A673 (cell line): ENCODE data around the gene HERPUD2. TPM values are rescaled to one million over a fixed set of nuclear protein-coding genes. Genes with fewer than 3 reads are reported as not detected.

Experiments
- Bru-seq: library from RNA; stranded (reverse); fragments of 400-500 nt; gene quantifications from one replicate; lab custom pipeline; 2021; lab: Mats Ljungman, UMichigan
- BruChase-seq, 2 experiments: library from RNA; stranded (reverse); fragments of 400-500 nt; gene quantifications; one replicate each; lab custom pipeline; 2021; lab: Mats Ljungman, UMichigan
- BruUV-seq: library from RNA; stranded (reverse); fragments of 400-500 nt; replicated peaks from 2 replicates; lab custom pipeline; 2021; lab: Mats Ljungman, UMichigan
- CTCF ChIA-PET: fragments of 300-600 bp; sonication (Branson Sonifier 250); formaldehyde crosslinking; loops from one replicate; lab custom pipeline; 2022; ENCODE audit warnings: antibody characterized with exemption; lab: Charles Lee
- POLR2A ChIA-PET: fragments of 300-600 bp; sonication (Branson Sonifier 250); formaldehyde crosslinking; loops from one replicate; lab custom pipeline; 2022; ENCODE audit warnings: antibody characterized with exemption; ENCODE audit not compliant: low non-redundant PET; lab: Charles Lee
- DNase-seq: peaks from one replicate; pipeline ENCODE4 v3.0.0-alpha.2; 2015; ENCODE audit warnings: low spot score
- H3K27ac ChIP-seq: fragments of 200-600 bp; sonication (generic); 2 replicates; pipeline ENCODE4 v1.5.1; 2016; ENCODE audit warnings: mixed run types, low read depth, mild to moderate bottlenecking, mixed read lengths, antibody characterized with exemption, low read length; ENCODE audit not compliant: poor library complexity, severe bottlenecking
- H3K27me3 ChIP-seq: fragments of 200-600 bp; sonication (generic); replicated peaks from 2 replicates; pipeline ENCODE4 v1.6.1; 2017; ENCODE audit warnings: mixed run types, low read depth, mild to moderate bottlenecking, mixed read lengths, antibody characterized with exemption, low read length; ENCODE audit not compliant: insufficient read depth, poor library complexity
- H3K36me3 ChIP-seq: fragments of 200-600 bp; sonication (generic); 2 replicates; pipeline ENCODE4 v1.6.1; 2016; ENCODE audit warnings: mixed run types, mild to moderate bottlenecking, mixed read lengths, antibody characterized with exemption, low read length; ENCODE audit not compliant: insufficient read depth, poor library complexity, severe bottlenecking
- H3K4me1 ChIP-seq: fragments of 200-600 bp; sonication (generic); 2 replicates; pipeline ENCODE4 v1.6.1; 2017; ENCODE audit warnings: mixed run types, mild to moderate bottlenecking, mixed read lengths, antibody characterized with exemption, low read length; ENCODE audit not compliant: insufficient read depth, poor library complexity, severe bottlenecking
- H3K4me3 ChIP-seq: fragments of 200-600 bp; sonication (generic); 2 replicates; pipeline ENCODE4 v1.5.1; 2016; ENCODE audit warnings: low read depth, mixed run types, mild to moderate bottlenecking, mixed read lengths, low read length; ENCODE audit not compliant: poor library complexity, severe bottlenecking
- H3K9me3 ChIP-seq: fragments of 200-600 bp; sonication (generic); 2 replicates; pipeline ENCODE4 v1.6.1; 2016; ENCODE audit warnings: mixed run types, low read depth, mild to moderate bottlenecking, mixed read lengths, antibody characterized with exemption, low read length; ENCODE audit not compliant: poor library complexity, severe bottlenecking
- CTCF ChIP-seq: fragments of 300-800, 200-600 bp; sonication (generic); conservative IDR thresholded peaks from 2 replicates; pipeline ENCODE4 v1.5.1; 2017; ENCODE audit warnings: low read depth, mild to moderate bottlenecking, antibody characterized with exemption, low read length, moderate library complexity, mixed read lengths
- EZH2 ChIP-seq: fragments of 200-600 bp; sonication (generic); IDR thresholded peaks from 2 replicates; pipeline ENCODE4 v1.6.1; 2017; ENCODE audit warnings: borderline replicate concordance, low read depth, mild to moderate bottlenecking, mixed read lengths, antibody characterized with exemption, low read length; ENCODE audit not compliant: poor library complexity, severe bottlenecking
- intact Hi-C: fragments of 100-400 bp; cut with micrococcal nuclease; formaldehyde crosslinking; loops from one replicate; pipeline ENCODE4 v1.10.0; 2022; ENCODE audit not compliant: unreplicated experiment
- long read RNA-seq: library from polyadenylated mRNA; stranded (forward); transcript quantifications from one replicate; pipeline ENCODE4 v2.0.0, GENCODE V29; 2022
- total RNA-seq: library from RNA; stranded (reverse); gene quantifications from 2 replicates; pipeline ENCODE4 v1.2.3, GENCODE V29; 2021

Gene HERPUD2
- 23.1 and 23.3 TPM in 2 replicates for total RNA-seq
- percentile 80 among the genes with signal in this experiment for Bru-seq, nascent RNA
- BruChase-seq, experiment 1, labeled RNA remaining after a 2-hour chase = percentile 70 among the genes with signal in this experiment
- percentile 65 among the genes with signal in this experiment for BruChase-seq, experiment 2, labeled RNA remaining after a 6-hour chase
- long read RNA-seq, transcript HERPUD2-202 (8 exons, 3,057 nt) = minor isoform, 8 of 25 reads
- long read RNA-seq, transcript HERPUD2-201 (9 exons, 2,474 nt) = major isoform, 10 of 25 reads
- long read RNA-seq, partial matches to known transcripts = 2 of 25 reads
- long read RNA-seq, other reads (novel, unspliced or antisense) = 5 of 25 reads

- ChIA-PET CTCF (interaction anchor here (0.9 kb wide), 1 partner anchor 15 kb away, joined by 3 read pairs; no protein-coding TSS in a partner anchor), POLR2A (no interaction called here)
- Histone ChIP-seq H3K4me3 (peak within 1 kb of the TSS; percentile 84), H3K27ac (peak within 1 kb of the TSS; percentile 93), H3K27me3 (no peaks in the 10 kb centered on the region), H3K9me3 (no peaks in the 10 kb centered on the region), H3K4me1 (peaks cover 23% of the 10 kb centered on the region), H3K36me3 (no peaks in the 10 kb centered on the region)
- TF ChIP-seq CTCF = no peak
- TF ChIP-seq EZH2 = no peak
- no TSS peak for BruUV-seq
- peak; percentile 93 for DNase-seq
- intact Hi-C loops = no loop called here
Observed at GRCh38 chr7:35694784-35695472, at the start of gene HERPUD2. TSS of gene HERPUD2 (minus strand) at chr7:35695135. CDS start at chr7:35694330, 805 bp downstream.

- no TSS peak for BruUV-seq
- Histone ChIP-seq H3K4me1 (peaks cover 2% of the 10 kb centered on the region), H3K9me3 (no peaks in the 10 kb centered on the region), H3K27me3 (no peaks in the 10 kb centered on the region), H3K36me3 (no peaks in the 10 kb centered on the region), H3K4me3 (no peak overlapping the region), H3K27ac (no peak overlapping the region)
- no peak for TF ChIP-seq EZH2
- no peak for TF ChIP-seq CTCF
- intact Hi-C loops = no loop called here
- ChIA-PET CTCF (no interaction called here), POLR2A (no interaction called here)
- DNase-seq = no peak
Observed at GRCh38 chr7:35738889-35739288, 44.0 kb upstream of the HERPUD2 start.

GRCh38 chr7:35736725-35737124 lies 41.8 kb upstream of the HERPUD2 start:
- DNase-seq = no peak
- intact Hi-C loops = no loop called here
- no peak overlapping the region for H3K27ac ChIP-seq
- TF ChIP-seq EZH2 = no peak
- no peak for TF ChIP-seq CTCF
- no peaks in the 10 kb centered on the region for H3K36me3 ChIP-seq
- BruUV-seq = no TSS peak
- H3K9me3 ChIP-seq = no peaks in the 10 kb centered on the region
- H3K4me3 ChIP-seq = no peak overlapping the region
- peaks cover 4% of the 10 kb centered on the region for H3K4me1 ChIP-seq
- ChIA-PET POLR2A (no interaction called here), CTCF (no interaction called here)
- H3K27me3 ChIP-seq = no peaks in the 10 kb centered on the region
